Fibroblast of villous mesenchyme (primary cell): ENCODE data around the gene PARP8. TPM values are rescaled to one million over a fixed set of nuclear protein-coding genes. Genes with fewer than 3 reads are reported as not detected.
"Not testable (repeated sequence)": the region's sequence is repeated elsewhere in the genome, so short reads cannot be mapped to it uniquely, and the experiment has no call there.

ENCODE experiments used
- DNase-seq: peaks from one replicate; pipeline ENCODE4 v3.0.0-alpha.2; 2010; ENCODE audit warnings: low read depth
- H3K4me3 ChIP-seq: 2 replicates; pipeline ENCODE4 v1.5.1; 2011; ENCODE audit warnings: low read depth, mild to moderate bottlenecking, low read length
- total RNA-seq: library from RNA; depleted of rRNA; stranded (reverse); fragments of >200 nt; gene quantifications from 2 replicates; pipeline ENCODE4 v1.2.3, GENCODE V29; 2012
- TF ChIP-seq, protein P1 (sequence below): IDR thresholded peaks from 2 replicates; pipeline ENCODE4 v1.5.1; 2012; ENCODE audit warnings: low read depth, mild to moderate bottlenecking, low read length; ENCODE audit not compliant: insufficient read depth

PARP8 gene
- total RNA-seq, 1 donor = 12.5 TPM

DNA sequence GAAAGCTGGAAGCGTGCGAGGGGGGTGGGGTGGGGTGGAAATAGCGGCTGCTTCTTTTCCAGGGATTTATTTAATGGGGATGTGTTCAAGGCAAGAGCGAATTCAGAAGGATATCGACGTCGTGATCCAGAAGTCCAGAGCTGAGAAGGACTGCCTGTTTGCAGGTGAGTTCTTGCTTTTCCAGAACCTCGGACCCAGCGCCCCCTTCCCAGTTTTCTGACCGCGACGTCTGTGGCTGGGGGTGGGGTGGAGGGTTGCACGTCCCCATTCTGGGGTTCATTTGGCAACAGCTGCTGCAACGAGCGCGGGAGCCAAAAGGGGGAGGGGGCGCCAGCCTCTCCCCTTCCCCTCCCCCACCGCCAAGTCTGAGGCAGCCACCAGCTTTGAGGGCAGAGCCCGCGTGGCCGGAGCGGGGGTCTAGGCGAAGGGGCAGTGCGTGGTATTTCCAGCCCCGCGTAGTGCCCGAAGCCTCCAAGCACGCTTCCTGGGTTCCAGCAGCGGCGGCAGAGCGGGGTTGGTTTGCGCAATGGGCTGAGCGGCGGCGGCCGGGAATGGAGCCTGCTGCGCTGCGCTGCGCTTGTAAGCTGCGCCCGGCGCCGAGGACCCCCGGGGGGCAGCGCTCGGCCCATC is 701 bp downstream of the PARP8 start:
- DNase-seq = peak; percentile 67
- TF ChIP-seq, protein P1, sequence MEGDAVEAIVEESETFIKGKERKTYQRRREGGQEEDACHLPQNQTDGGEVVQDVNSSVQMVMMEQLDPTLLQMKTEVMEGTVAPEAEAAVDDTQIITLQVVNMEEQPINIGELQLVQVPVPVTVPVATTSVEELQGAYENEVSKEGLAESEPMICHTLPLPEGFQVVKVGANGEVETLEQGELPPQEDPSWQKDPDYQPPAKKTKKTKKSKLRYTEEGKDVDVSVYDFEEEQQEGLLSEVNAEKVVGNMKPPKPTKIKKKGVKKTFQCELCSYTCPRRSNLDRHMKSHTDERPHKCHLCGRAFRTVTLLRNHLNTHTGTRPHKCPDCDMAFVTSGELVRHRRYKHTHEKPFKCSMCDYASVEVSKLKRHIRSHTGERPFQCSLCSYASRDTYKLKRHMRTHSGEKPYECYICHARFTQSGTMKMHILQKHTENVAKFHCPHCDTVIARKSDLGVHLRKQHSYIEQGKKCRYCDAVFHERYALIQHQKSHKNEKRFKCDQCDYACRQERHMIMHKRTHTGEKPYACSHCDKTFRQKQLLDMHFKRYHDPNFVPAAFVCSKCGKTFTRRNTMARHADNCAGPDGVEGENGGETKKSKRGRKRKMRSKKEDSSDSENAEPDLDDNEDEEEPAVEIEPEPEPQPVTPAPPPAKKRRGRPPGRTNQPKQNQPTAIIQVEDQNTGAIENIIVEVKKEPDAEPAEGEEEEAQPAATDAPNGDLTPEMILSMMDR = no peak

DNA sequence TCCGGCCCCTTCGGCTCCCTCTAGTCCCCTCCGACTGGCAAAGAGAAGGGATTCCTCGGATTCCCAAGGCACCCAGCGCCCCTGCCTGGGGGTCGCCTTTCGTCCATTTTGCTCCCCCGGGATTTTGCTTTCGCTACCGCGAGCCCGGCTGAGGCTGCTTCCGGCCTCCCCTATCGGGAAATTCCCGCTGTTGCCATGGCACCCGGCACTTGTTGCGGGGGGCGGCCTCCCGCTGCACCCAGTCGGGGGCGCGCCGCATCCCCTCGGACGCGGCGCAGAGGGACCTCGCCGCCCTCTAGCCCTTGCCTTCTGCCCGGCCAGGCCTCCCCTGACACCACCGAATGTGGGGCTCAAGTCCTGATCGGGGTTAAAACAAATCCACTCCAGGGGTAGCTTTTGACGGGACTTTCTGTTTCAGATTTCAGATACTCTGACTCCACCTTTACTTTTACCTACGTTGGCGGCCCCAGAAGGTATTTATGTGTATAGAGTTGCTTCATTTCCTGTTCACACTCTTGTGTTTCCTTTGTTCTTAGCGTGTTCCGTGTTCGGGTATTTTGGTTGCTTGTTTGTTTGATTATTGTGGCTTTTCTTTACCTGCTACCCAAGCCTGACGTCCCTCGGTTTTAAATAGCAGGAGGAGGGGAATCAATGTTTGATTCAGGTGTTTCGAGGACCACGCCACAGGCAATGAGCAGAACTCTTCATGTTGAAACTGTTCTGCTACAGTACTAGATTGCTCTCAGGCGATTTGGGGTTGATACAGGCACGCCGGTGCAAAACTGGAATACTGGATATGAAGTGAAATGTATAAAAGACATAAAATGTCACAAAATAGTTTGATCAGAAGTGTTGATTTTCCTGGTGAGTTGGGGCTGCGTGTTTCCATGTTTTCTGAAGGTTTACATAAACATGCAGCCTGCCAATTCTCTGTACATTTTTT is 1.5 kb downstream of the PARP8 start:
- TF ChIP-seq, protein P1 = no peak
- peak overlapping the region; percentile 91 for H3K4me3 ChIP-seq
- peak; percentile 61 for DNase-seq

More for the DNA sequence above, 701 bp downstream of the PARP8 start:
- peak overlapping the region; percentile 91 for H3K4me3 ChIP-seq

DNA sequence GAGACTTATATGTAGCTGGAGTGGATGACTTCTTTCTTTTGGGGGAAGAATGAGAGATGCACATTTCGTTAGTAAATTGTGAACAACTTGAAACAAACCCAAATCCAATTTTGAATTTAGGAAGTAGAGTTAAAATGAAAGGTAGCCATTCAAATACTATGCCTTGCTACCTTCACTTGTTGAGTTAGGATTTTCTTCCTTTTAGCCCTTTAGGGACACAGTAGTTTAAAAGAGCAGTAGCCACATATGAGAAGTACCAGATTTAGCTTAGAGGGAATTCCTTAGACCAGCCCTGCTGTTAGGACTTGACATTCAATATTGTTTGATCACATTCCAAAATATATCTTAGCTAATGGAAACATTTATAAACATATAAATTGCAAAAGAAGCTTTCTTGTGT is 2.2 kb downstream of the PARP8 start:
- not testable (repeated sequence) for DNase-seq
- peak overlapping the region; percentile 91 for H3K4me3 ChIP-seq

DNA sequence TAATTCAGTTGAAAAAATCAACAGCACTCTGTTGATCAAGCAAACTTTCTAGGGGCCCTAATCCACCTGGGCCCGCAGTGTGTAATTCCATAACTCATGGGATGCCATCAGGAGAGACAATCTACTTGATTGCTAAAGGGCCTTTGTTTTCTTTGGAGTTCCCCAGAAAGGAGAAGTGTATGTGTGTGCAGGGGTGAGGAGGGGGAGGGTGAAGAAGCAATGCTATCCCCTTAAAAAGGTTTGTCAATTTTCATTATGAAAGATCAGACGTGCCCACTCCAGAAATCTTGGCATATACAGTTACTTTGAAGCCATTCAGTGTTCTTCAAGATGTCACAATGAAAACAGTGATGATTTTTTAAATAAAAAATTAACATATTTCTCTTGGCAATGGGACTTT is 6.2 kb downstream of the PARP8 start:
- no peak for DNase-seq
- TF ChIP-seq, protein P1 = no peak

DNA sequence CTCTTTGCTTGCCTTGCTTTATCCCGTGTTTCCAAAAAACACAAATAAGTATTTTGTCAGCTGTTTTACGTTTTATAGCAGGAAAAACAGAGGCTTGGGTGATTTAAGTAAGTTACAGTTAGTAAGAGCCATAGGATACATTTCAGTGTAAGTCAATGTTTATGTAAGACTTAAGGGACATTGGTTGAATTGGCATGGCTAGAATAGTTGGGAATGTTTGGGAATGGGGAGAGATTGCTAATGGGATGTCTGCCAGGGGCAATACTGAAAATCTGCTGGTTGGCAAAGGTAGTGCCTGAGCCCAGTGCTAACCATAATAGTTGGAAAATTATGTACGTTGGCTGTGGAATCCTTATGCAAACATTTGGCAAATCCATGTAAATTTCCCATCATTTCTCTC is 7.0 kb downstream of the PARP8 start:
- DNase-seq = peak; percentile 17
- not testable (repeated sequence) for H3K4me3 ChIP-seq

More for the DNA sequence above, 6.2 kb downstream of the PARP8 start:
- no peak overlapping the region for H3K4me3 ChIP-seq

DNA sequence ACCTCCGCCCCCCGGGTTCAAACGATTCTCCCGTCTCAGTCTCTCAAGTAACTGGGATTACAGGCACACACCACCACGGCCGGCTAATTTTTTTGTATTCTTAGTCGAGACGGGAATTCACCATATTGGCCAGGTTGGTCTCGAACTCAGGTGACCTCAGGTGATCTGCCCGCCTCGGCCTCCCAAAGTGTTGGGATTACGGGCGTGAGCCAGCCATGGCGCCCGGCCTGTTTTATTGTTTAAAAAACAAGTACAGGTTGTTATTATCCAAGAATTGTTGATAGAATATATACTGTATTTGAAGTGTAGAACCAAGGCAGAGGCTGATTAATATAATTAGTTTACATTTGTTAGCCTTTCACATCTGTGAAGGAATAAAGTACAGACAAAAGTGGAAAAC is 8.9 kb downstream of the PARP8 start:
- TF ChIP-seq, protein P1 = no peak
- no peak for DNase-seq
- no peak overlapping the region for H3K4me3 ChIP-seq

DNA sequence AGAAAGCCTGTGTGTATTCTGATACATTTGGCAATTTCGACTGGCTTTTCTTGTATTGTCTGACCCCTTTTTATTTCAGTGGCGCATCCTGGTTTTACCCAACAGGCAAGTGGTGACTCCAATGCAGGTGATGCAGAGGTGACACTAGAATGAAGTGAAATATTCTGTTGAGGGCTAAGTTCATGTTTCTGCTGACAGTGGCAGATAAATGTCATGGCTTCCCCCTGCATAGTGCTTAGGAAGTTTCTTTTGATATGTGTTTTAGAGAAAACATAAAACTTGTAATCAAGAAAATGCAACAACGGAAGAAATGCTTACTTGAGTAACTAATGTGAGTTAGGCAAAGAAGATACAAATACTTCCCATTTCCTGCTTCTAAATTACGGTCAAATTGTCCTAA is 13.1 kb downstream of the PARP8 start:
- not testable (repeated sequence) for DNase-seq

DNA sequence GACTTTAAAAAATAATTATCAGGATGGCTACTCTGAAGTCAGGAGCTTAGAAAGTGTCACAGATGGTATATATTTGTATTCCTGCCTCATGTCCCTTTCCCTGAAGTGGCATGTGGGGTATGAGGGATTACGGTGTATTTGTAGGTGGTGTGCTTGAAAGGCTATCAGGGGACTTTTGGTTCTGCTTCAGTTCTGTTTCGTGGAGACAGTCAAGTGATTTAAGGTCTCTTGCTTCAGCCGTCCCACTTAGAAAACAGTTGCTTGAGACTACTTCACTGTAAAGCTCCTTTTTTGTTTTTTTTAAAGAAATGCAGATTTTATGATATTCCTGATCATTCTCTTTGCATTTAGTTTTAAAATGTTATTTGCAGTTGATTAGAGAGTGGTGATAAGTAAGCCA is 18.3 kb downstream of the PARP8 start:
- no peak overlapping the region for H3K4me3 ChIP-seq
- no peak for DNase-seq
- TF ChIP-seq, protein P1 = no peak

More for the DNA sequence above, 13.1 kb downstream of the PARP8 start:
- H3K4me3 ChIP-seq = not testable (repeated sequence)
